Measurements from ENCODE around the gene FGF7. TPM values are rescaled to one million over a fixed set of nuclear protein-coding genes. Genes with fewer than 3 reads are reported as not detected.

Gene FGF7
- total and polyA plus RNA-seq, 9 donors, result 20.2 to 71.8 (median 45.3) TPM

DNA sequence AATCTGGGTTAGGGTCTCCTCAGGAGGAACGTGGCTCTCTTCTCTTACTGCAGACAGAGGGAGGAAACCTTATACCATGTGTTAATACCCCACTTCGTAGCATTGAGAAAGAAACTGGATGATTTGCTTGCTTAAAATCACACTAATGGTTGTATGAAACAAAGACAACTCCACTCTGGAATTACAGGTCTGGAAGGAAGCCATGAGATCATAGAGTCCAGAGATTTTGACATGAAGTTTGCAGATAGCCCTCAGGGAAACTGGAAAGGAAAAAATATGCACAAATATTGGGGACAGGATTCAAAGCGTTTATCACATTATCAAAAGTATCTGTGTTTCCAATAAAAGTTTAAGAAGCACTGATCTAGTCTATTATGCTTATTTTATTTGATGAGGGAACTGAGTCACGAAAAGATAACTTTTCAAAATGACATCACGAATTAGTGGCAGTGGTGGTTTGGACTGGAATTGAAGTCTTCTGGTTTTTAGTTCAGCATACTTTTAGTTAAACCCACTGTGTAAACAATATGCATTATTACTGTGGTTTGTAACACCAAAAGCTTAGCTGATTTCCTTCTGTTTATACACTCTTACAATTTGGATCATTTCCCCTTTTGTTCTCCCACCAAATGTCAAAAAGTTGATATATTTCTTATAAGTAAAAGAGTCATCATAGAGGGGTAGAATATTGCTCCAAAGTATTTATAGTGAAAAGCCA lies 16.8 kb downstream of the FGF7 start:
- Histone ChIP-seq H3K27ac (no peak overlapping the region), H3K9me3 (no peaks in the 10 kb centered on the region), H3K27me3 (no peaks in the 10 kb centered on the region), H3K4me1 (ENCODE audit: insufficient read depth) (peaks cover 7% of the 10 kb centered on the region), H3K36me3 (no peaks in the 10 kb centered on the region), H3K4me3 (no peak overlapping the region)
- TF ChIP-seq, protein P1, sequence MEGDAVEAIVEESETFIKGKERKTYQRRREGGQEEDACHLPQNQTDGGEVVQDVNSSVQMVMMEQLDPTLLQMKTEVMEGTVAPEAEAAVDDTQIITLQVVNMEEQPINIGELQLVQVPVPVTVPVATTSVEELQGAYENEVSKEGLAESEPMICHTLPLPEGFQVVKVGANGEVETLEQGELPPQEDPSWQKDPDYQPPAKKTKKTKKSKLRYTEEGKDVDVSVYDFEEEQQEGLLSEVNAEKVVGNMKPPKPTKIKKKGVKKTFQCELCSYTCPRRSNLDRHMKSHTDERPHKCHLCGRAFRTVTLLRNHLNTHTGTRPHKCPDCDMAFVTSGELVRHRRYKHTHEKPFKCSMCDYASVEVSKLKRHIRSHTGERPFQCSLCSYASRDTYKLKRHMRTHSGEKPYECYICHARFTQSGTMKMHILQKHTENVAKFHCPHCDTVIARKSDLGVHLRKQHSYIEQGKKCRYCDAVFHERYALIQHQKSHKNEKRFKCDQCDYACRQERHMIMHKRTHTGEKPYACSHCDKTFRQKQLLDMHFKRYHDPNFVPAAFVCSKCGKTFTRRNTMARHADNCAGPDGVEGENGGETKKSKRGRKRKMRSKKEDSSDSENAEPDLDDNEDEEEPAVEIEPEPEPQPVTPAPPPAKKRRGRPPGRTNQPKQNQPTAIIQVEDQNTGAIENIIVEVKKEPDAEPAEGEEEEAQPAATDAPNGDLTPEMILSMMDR (IDR thresholded peaks at IDR 0.05), result no peak
- TF ChIP-seq EP300 (IDR thresholded peaks at IDR 0.05) (no peak), POLR2A (IDR thresholded peaks at IDR 0.05) (no peak)
- intact Hi-C loops (cut with DNase I), result loop anchor here in 1 of 4 donors (10.0 kb wide), 1 partner anchor 465 kb away; no protein-coding TSS in a partner anchor
- no peak for DNase-seq
- 72 to 80% (median 72%) methylated on average over 5 of the region's 5 CpGs for WGBS, 3 donors

DNA sequence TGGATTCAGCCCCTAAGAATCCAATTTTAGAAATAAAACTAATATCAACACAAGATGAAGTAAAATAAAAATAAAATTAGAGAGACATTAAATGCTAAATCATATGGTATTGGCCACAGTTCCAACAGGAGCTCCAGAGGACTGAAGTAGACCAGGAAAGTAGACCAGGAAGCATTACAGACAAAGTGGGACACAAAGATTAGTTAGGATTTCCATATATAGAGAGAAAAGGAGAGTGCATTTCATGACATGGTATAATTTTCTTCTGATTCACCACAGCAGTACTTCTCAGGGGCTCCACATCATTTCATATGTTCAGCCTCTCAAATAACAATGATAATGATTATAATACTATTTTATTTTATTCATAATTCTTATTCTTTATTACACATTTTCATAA lies 18.3 kb downstream of the FGF7 start:
- Histone ChIP-seq H3K4me3 (no peak overlapping the region), H3K36me3 (no peaks in the 10 kb centered on the region), H3K27me3 (no peaks in the 10 kb centered on the region), H3K9me3 (no peaks in the 10 kb centered on the region), H3K4me1 (ENCODE audit: insufficient read depth) (peaks cover 6% of the 10 kb centered on the region), H3K27ac (no peak overlapping the region)
- no peak for DNase-seq
- intact Hi-C loops (cut with DNase I), result no loop called here
- no peak for TF ChIP-seq POLR2A (IDR thresholded peaks at IDR 0.05)
- TF ChIP-seq, protein P1 (IDR thresholded peaks at IDR 0.05), result no peak
- TF ChIP-seq EP300 (IDR thresholded peaks at IDR 0.05), result no peak

DNA sequence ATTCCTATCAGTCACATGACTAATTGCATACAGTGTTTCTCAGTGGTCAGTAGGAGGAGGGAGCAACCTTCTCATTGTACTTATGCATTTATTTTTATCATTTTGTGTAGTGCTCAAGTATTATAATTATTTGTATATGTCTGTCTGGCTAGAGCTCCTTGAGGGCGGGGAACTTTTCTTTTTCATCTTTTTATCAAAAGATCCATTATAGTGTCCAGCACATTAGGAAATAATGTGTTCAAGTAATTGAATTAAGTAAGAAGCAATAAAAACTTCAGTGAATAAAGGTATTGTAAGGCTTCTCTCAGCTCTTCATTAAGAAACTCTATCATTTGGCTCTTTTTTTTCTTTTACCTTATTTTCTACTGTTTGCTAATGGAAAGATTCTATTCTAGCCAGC lies 18.8 kb downstream of the FGF7 start:
- peaks cover 6% of the 10 kb centered on the region for H3K4me1 ChIP-seq (ENCODE audit: insufficient read depth)
- 95 to 100% (median 98%) methylated on average over 1 of the region's 1 CpG for WGBS, 3 donors

DNA sequence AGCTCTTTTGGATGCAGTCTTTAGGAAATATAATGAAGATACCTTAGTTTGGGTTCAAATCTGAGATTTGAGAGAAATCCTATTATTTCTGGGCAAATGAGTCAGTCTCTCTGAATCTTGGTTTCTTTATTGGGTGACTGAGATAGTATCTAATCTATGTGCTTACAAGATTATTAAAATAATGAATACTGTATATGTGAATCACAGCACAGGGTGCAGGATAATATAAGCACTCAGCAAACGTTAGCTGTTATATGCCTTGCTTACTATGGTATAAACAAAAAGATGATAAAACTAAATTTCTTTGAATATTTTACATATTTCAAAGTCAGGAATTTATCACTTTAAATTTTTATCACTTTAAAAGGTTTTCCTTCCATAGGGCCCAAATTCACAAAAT lies 29.6 kb downstream of the FGF7 start:
- Histone ChIP-seq H3K4me1 (ENCODE audit: insufficient read depth) (peaks cover 2% of the 10 kb centered on the region), H3K36me3 (no peaks in the 10 kb centered on the region), H3K27ac (no peak overlapping the region), H3K4me3 (no peak overlapping the region), H3K9me3 (no peaks in the 10 kb centered on the region), H3K27me3 (no peaks in the 10 kb centered on the region)
- no peak for DNase-seq
- intact Hi-C loops (cut with DNase I), result no loop called here
- no peak for TF ChIP-seq EP300 (IDR thresholded peaks at IDR 0.05)
- TF ChIP-seq, protein P1 (IDR thresholded peaks at IDR 0.05), result no peak
- TF ChIP-seq POLR2A (IDR thresholded peaks at IDR 0.05), result no peak
- 53 to 75% (median 54%) methylated on average over 1 of the region's 1 CpG for WGBS, 3 donors

More for the DNA sequence above, 18.8 kb downstream of the FGF7 start:
- no peak for DNase-seq
- H3K27me3 ChIP-seq, result no peaks in the 10 kb centered on the region
- H3K9me3 ChIP-seq, result no peaks in the 10 kb centered on the region
- TF ChIP-seq, protein P1 (IDR thresholded peaks at IDR 0.05), result no peak
- TF ChIP-seq POLR2A (IDR thresholded peaks at IDR 0.05) (no peak), EP300 (IDR thresholded peaks at IDR 0.05) (no peak)
- intact Hi-C loops (cut with DNase I), result no loop called here
- no peak overlapping the region for H3K27ac ChIP-seq
- H3K36me3 ChIP-seq, result no peaks in the 10 kb centered on the region
- no peak overlapping the region for H3K4me3 ChIP-seq
